NCI-H510A treated with DMSO at 0.1 percent for 48 hours (cell line): ENCODE measurements around the gene EPHB3.
A peak's percentile ranks its signal among the peaks of the same experiment; 100 is the strongest.

Source experiments
- DNase-seq: peaks from one replicate; lab custom pipeline; 2025; lab: John Stamatoyannopoulos, UW

EPHB3 gene

DNA sequence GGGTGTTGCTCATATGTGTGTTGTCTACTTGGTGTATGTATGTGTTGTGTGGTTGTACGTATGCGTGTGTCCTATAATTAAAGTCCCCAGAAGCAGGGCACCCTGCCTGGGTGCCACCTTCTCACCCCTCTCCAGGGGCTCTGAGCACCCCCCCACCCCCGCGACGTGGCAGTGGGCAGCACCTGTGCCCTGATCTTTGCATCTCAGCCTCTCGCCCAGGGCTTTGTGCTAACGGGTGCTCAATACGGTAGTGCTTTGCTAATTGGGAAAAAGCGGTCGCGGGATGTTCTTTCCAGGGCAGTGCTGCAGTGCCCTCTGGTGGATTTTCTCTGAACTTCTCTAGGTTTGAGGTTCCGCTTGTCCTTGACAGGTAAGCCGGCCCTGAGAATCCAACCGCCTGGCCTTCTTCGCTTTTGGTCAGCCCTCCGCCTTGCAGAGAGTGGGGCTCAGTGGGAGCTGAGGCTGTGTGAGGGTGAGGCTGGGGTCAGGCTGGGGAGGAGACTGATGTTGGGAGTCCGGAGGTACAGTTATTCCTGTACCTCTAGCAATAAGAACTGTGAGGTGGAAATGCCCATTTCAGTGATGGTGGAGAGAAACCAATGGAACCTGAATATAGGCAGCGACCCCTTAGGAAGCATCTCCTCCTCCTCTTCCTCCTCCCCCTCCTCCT, 17.6 kb upstream of the EPHB3 start:
- DNase-seq, result peak; percentile 97

DNA sequence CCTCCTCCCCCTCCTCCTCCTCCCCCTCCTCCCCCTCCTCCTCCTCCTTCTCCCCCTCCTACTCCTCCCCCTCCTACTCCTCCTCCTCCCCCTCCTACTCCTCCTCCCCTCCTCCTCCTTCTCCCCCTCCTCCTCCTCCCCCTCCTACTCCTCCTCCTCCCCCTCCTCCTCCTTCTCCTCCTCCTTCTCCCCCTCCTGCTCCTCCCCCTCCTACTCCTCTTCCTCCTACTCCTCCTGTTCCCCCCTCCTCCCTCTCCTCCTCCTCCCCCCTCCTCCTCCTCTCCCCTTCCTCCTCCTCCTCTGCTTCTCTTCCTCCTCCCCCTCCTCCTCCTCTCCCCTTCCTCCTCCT, 17.1 kb upstream of the EPHB3 start:
- DNase-seq, result no peak

DNA sequence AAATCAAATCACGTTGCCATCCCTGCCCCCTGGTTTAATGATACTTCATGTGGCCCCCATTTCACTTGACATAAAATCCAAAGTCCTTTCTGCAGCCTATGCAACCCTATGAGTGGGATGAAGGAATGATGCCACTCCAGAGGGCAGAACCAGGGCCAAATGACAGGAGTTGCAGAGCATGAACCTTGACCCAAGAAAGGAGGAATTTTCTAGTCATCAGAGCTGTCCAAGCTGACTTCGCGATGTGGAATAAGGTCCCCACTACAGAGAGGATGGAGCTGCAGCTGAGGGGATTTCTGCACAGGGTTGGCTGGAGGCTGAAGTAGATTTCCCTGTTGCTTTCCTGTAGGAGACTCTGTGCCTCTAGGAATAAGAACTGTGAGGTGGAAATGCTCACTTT, 15.8 kb upstream of the EPHB3 start:
- no peak for DNase-seq

DNA sequence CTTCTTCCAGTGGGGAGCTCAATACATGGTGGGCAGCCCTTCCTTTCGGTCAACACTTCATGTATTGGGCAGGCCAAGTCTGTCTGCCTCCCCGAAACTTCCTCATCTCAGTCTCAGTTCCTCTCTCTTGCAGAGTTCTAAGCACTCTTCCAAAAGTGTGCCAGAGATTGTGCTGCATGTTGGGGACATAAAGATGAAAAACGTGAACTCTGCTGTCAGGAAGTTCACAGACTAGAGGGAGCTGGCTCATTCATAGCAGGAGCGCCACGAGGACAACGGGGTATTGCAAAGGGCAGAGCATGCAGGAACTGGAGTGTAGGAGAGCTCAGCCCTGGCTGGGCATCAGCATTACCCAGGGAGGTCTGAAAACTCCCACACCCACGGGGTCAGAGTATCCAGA, 15.3 kb upstream of the EPHB3 start:
- no peak for DNase-seq

DNA sequence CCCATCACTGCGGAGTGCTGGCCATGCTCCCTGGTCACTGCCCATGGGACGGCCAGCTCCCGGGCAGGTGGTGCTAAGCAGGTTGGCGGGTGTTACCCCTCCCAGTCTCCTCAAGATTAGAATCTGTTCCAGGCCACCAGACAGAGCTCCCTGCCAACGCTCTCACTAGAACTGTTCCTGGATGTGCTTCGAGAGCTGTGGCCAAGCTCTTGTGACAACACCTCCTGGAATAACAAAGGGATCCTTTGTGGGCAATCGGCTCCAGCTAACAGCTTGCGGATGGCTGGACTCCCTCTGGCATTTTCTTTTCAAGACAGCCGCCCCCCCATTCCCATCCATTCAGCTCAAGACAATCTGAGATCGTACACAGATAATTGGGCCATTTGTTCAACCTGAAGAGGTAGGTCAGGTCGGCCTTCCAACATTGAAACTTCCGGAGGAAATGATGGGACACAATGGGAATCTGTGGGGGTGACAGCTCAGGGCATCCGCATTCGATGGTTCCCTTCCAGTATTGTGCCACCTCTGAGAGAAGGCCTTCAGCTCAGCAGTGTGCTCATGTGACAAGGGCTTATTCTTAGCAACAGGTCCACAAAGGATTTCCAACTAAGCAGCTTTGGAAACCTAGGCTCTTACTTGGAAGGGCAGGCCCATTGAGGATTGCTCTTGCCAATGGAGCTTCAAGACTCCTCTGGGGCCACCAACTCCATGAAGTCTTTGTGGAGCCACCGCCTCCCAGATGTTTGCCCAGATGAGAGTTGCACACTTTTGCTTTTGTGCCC, 11.6 kb upstream of the EPHB3 start:
- DNase-seq, result no peak

DNA sequence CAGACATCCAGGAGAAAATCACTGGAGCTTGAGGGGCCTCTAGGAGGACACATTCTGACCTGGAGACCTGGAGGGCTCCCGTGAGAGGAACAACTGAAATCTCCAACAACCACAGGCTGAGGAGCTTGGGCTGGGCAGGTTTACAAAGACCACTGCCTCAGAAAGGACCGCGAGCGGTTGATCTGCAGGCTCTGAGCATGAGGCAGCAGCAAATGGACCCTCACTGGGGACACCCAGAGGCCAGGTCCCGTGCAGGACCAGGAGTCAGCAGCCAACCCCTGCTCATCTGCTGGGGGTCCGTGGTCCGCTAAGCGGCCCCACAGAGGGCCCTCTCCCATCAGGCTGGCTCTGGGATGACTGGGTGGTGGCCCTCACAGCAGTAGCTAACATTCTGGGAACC, 10.5 kb upstream of the EPHB3 start:
- no peak for DNase-seq

DNA sequence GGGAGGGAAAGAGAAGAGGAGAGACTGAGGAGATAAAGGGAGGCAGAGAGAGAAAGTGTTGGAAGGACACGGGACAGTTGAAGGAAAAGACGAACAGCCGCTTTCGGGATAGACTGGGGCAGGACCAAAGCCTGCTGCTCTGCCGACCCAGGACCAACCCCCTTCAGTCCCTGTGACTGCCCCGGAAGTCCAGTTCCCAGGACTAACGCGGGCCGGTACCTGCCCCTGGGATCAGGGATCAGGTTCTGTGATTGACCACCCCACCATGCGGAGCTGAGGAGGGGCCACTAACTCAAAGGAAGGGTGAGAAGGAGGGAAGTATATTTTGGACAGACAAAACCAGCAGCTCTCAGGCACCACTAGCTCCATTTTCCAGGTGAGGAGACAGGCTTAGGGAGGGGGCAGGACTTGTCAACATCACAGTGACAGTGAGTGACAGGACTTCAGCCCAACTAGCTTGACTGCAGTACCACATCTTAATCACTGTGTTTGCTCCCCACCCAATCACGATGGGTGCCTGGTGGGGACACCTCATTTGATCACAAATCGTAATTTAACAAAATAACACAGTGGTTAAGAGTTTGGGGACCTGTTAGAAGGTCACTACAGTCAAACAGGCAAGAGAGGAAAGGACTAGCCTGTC, 9.8 kb upstream of the EPHB3 start:
- DNase-seq, result no peak

DNA sequence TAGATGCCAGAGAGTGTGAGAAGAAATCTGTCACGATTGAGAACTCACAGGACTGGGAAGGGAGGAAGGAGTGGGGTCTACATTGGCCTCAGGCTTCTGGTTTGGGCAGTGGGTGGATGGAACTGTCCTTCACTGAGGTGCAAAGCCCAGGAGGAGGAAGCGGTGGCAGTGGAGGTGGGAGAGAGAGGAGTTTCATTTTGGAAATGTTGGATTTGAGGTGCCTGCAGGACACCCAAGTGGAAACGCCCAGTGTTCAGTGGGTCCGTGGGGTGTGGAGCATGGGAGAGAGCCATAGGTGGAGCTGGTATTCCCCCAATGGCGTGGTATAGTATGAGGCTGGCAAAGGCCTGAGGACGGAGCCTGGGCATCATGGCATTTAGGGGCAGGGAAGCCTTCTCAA, 9.3 kb upstream of the EPHB3 start:
- DNase-seq, result no peak

DNA sequence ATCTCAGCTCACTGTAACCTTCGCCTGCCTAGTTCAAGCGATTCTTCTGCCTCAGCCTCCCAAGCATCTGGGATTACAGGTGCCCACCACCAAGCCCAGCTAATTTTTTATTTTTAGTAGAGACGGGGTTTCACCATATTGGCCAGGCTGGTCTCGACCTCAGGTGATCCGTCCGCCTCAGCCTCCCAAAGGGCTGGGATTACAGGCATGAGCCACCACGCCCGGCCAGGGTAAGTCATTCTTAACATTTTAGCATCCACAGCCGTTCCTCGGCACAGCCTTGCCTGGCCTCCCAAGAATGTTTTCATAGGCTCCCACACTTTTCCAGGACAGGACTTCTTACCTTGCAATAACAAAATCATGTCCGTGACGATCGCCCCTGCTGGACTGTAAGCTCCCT, 8.7 kb upstream of the EPHB3 start:
- no peak for DNase-seq

DNA sequence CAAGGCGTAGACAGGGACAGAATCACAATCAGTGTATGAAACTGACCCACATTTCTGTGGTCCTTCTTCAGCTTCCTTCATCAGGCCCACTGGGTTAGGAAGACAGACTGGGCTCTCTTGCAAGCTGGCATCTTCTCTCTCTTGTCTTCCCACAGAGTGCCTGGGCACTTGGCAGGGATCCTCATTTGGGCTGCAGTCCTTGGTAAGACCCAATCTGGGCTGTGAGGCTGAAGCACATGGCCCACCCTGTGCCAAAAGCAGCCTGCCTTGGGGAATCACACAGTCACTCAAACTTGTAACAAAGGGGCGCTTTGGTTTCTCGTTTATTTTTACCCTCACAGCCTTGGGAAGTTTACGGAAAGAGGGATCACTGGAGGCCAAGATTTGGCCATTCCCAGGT, 8.2 kb upstream of the EPHB3 start:
- no peak for DNase-seq

DNA sequence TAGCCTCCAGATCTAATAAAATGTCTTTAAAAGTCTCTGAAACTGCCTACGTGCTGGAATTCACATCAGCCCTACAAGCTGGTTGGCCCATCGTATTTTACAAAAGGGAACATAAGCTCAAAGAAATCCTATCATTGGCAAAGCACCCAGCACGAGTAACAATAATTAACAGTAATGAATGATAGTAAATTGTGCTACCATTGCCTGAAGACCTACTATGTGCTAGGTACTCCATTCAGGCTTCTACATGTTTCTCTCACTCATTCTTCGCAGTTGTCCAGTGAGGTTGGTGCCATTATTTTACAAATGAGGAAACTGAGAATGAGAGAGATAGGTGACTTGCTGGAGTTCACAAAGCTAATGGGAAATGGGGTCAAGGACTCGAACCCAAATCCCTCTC, 7.1 kb upstream of the EPHB3 start:
- no peak for DNase-seq

DNA sequence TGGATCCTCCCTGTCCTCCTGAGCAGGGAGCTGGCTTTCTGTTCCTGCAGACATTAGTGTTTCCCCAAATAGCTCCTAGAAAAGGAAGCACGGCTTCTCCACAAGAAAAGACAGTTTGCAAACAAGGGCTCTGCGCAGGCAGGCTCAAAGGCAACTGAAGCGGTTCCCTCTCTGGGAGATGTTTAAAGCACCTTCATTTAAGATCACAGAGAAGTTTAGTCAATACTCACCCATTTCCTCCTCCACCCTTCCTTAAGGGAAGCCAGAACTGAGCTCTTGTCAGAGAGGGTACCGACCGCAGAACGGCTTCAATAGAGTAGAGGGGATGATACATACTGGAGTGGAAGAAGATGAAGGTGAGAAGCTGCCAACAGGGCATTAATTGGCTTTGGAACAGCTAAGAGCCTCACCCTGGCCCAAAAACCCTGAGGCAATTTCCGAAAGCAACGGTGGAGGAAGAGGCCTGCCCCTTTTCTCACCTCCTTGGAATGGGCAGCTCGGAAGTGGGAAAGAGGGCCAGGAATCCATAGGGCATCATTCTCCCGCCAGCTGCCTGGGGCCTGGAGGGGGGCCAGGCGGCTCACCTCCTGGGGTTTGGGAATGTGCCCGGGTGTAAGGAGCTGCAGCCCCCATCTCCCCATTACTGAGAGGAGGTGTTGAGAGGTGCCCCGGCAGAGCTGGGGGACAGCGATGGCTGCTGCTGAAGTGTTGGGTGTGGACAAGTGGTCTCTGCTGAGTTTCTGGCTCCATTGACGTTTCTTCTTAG, 4.8 kb upstream of the EPHB3 start:
- DNase-seq, result no peak

DNA sequence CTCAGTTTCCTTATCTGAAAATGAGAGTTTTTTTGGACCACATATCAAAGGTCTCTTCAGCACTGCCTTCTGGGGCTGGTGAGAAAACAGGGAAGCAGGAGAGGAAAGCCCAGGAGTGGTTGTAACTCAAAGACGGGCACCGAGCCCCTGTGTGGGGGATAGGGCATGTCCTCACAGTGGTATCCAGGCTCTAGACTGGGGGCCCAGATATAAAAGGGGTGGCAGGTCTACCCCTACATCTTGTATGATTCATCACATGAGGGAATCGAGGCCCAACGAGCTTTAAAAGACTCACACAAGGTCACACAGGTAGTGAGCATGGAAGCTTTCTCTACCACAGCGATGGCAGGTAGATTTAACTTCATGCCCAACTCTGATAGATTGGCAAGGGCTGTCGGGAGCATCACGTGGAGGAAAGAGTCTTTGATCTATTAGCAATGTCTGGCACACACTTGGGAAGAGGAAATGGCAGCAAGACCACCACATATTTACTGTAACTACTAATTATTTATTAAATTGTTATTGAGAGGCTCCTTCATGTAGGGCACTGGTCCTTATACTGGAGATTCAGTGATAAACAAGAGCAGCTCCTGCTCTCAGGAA, 4.1 kb upstream of the EPHB3 start:
- no peak for DNase-seq

DNA sequence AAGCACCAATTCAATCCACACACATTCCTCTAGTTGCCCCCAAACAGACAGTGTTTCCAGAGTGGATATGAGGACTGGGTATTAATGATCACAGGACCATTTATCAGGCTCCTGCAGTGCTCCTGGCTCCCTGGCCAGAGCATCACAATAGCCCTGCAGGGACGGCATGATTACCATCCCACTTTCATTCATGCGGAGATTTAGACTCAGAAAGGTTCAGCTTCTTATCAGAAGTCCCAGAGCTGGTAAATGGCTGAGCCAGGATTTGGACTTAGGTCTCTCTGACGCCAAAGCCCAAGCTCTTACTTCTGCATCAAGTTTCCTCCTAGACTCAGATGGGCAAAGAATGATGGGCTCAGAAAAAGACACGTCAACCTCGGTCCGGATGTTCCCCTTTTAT, 2.9 kb upstream of the EPHB3 start:
- no peak for DNase-seq

DNA sequence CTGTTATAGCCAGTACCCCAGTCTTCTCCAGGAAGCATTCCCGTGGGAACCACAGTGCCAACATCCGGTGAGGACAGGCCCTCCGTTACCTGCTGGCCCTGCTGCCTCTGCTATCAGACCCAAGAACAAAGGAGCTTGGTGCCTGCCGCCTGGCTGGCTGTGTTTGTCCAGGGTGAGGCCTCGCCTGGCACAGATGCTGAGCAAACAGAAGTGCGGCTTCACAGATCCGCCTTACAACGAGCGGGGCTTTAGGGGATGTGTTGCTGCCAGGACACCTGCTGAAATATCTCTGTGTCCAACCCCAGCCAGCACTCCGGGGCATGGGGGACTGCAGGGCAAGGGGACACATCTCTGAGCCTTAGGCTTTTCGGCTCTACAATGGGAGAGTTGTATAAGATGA, 2.2 kb upstream of the EPHB3 start:
- peak; percentile 92 for DNase-seq

DNA sequence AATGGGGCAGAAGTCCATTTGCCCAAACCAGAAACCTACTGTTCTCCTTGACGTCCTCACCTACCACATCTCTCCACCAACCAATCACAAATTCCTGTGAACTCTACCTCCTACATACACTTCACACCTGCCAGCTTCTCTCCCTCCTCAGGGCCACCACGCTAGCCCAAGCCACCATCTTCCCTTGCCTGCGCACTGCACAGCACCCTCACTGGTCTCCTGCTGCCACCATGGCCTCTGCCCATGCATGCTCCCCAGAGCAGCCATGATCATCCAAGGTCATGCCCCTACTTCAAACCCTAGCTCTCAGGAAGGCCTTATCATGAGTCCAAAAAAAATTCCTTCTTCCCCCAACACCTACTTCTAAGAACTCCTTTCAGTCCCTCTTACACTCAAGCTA, 1.1 kb upstream of the EPHB3 start:
- no peak for DNase-seq

DNA sequence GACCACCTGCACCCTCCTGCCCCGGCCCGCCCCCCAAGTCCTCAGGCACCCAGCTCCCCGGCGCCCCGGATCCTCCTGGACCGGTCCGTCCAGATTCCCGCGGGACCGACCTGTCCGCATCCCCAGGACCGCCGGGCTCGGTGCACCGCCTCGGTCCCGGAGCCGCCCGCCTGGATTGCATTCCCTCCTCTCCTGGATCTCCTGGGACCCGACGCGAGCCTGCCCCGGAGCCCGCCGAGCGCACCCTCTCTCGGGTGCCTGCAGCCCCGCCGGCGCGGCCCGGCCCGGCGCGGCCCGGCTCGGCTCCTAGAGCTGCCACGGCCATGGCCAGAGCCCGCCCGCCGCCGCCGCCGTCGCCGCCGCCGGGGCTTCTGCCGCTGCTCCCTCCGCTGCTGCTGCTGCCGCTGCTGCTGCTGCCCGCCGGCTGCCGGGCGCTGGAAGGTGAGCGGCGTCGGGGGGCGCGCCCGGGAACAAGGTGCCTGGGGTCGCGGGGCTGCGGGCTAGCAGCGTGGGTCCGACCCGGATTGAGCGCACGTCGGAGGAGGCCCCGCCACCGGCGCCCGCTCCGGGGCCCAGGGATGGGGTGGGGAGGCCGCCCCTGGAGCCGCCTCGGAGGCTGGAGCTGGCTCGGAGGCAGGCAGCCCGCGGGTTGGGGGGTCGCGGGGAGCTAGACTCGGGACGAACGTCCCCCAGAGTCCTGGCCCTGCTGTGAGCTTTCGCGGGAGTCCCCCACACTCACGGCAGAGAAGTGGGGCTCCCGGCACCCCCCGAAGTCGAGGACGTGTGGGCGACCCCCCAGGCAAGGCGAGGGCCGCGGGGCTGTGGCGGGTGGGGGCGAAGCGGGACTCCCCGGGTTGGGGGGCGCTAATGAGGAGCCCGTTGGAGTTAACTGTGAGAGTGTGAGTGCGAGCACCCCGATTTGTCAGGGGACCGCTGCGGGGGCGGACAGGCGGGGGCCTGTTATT, 610 bp downstream of the EPHB3 start:
- peak; percentile 24 for DNase-seq

DNA sequence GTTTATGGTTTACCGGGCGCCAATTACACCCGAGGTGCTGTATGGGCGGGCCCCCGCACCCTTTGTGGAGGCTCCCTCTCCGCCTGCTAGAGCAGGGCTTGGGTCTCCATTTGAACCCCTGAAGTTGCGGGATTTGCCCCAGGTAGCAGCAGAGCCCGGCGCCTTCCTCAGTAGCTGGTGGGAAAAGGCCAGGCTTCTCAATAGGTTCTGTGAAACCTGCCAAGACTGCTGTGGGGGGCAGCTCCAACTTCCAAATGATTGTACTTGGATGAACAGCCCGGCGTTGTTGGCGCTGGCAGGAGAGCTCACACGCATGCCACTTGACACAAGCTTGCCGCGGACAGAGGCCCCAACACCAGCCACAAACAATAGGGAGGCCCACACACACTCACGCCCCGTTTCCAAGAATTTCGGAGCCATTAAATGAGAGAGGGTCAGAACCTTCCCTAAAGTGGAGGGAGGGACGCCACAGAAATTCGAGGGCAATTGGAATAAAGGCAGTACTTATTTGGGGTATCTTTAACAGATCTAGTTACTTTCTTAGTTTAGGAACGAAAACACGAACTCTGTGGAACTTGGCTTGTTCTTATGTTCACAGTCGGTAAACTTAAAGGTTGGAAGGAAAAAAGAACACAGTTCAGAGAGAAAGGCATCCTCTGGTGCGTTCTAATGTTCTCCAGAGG, 1.4 kb downstream of the EPHB3 start:
- peak; percentile 43 for DNase-seq

DNA sequence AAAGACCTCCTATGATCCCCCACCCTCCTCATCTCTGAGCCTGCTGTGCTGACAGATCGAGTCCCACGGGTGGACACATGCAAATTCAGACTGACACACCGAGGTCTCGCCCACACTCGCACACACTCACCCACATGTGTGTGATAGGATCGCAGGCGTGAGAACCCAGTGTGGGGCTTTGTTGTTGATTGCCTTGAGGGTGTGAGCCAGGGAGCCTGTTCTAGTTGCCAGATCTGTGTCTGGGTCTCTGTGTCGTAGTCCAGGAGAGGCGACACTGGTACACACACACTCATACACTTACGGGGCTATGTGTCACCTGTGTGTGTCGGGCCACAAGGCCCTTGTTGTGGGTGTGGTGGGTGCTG, 2.0 kb downstream of the EPHB3 start:
- DNase-seq, result no peak

DNA sequence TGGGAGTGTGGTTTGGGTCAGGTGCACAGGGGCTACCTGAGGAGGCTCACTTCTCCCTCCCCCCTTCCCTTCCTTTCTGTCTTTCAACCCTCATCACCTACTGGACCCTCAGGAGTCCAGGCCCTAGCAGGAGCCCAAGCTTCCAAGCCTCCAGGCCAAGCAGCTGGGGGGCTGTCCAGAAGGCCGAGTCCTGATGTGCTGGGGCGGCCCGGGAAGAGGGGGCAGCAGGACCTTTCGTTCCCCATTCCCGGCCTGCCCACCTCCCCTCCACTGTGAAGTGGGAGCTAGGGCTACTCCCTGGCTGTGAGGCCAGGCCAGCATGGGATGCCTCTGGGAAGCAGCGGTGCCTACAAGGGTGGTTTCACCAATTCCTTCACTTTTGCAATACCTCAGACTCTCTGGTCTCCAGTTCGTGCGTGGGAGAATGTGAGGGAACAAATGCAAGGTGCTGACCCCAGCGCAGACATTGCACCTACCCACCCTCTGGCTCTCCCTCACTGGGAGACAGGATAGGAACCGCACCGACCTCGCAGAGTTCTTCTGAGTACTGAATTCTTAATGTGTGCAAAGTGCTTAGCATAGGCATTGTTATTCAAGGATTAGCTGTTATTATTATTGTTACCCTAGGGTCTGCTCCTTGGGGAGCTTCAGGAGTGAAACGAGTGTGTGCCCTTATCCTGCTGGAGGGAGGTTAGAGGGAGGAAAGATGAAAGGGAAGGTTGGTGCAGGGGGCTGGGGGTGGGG, 2.5 kb downstream of the EPHB3 start:
- no peak for DNase-seq
